Activated T-cell treated with anti-CD3 and anti-CD28 coated beads for 1 hour (primary cell): ENCODE measurements around the gene ANKS1B.

Source experiments
- DNase-seq: peaks from one replicate; pipeline ENCODE4 v3.0.0-alpha.2; 2020; ENCODE audit warnings: low read depth

Gene ANKS1B

GRCh38 chr12:99453836-99454538, 530.7 kb downstream of the ANKS1B start:
- DNase-seq = no peak

DNA sequence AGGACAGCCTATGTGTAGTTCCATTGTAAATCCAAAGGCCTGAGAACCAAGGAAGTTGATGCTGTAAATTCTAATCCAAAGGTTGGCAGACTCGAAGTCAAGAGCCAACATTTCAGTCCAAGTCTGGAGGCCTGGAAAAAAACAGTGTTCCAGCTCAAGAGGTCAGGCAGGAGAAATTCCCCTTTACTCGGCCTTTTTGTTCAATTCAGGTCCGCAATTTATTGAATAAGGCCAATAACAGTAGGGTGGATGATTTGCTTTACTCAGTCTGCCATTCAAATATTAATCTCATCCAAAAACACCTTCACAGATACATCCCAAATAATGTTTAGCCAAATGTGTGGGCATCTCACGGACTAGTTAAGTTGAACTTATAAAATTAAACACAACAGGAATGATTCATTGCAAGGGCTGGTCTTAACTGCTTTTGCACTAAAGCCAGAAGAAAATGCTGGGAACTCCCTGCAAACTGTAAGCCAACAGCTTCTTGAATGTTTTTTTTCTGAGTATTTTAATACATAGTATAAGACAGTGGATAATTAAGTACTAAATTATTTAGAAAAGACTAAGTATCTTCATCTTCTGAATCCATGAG, 534.6 kb downstream of the ANKS1B start:
- DNase-seq = no peak

GRCh38 chr12:99444859-99445316, 539.8 kb downstream of the ANKS1B start:
- no peak for DNase-seq

GRCh38 chr12:99442758-99443157, 542.0 kb downstream of the ANKS1B start:
- no peak for DNase-seq

- no peak for DNase-seq
These were observed 545.3 kb downstream of the ANKS1B start for GRCh38 chr12:99439399-99439798.

DNA sequence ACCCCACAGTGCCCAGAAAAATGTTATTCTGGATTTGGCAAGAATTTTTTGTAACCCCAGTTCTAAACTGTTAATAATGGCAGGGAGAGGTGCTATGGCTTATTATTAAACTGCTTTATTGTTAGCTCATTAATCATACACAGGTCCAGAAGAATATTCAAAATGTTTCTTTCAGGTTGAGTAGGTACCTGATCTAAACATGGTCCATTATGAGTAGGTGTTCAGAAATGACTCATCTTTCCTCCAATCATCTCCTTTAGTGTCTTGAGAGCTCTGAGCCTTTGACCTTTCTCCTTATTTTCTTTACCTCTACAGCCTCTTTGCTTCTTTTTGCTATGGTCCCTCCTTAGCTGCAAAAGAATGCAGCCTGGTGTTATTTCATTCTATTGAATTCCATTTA, 548.2 kb downstream of the ANKS1B start:
- DNase-seq = no peak

- DNase-seq = no peak
These were observed 549.5 kb downstream of the ANKS1B start for GRCh38 chr12:99435095-99435791.

- DNase-seq = no peak
These were observed 551.6 kb downstream of the ANKS1B start for GRCh38 chr12:99433155-99433554.

- DNase-seq = no peak
These were observed 553.5 kb downstream of the ANKS1B start for GRCh38 chr12:99431203-99431602.

DNA sequence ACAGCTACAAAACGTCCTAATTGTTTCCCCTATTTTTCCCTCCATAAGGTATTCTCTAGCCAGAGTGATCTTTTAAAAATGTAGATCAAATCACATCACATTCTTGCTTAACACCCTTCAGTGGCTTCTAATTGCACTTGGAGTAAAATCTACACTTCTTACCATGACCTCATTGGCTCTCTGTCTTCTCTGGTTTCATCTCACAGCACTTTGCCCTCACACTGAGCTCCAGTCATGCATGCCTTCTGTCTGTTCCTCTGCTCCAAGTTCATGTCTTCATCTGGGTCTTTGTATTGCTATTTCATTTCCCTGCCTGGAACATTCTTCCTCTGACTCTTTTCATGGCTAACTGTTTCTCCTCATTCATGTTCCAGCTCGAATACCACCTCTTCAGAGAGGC, 557.6 kb downstream of the ANKS1B start:
- no peak for DNase-seq

DNA sequence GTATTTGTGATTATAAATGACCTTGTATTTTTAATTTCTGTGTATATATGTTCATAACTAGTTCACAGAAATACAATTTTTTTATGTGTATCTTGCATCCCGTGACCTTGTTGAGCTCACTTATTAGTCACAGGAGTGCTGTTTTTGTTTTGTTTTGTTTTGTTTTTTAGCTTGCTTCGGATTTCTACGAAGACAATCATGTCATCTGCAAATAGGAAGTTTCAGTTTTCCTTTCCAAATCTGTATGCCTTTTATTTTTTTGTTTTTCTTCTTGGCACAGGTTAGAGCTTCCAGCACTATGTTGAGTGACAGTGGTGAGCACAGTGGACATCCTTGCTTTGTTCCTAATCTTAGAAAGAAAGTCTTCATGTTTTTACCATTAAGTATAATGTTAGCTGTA, 566.4 kb downstream of the ANKS1B start:
- DNase-seq = no peak

- no peak for DNase-seq
These were observed 571.0 kb downstream of the ANKS1B start for GRCh38 chr12:99413751-99414150.

- DNase-seq = no peak
These were observed 591.0 kb downstream of the ANKS1B start for GRCh38 chr12:99393763-99394162.

GRCh38 chr12:99392091-99392850, 592.5 kb downstream of the ANKS1B start:
- DNase-seq = no peak

GRCh38 chr12:99390707-99391106, 594.0 kb downstream of the ANKS1B start:
- no peak for DNase-seq

DNA sequence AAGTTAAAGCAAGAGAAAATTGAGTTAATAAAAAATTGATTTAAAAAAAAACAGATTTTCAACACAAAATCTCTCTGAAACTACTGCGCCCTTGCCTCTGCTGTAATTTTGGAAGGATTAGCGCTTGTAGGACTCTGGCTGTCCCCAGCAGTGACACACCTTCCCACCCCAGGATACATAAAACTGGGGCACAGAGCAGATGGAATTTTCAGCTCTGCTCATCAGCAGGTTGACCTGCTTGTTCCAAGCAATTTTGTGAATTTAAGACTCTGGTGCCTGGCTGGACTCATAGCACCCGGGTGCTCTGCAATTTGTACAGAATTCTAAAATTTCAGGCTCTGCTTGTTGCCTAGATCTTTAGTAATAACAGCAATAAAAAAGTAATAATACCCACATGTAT, 595.0 kb downstream of the ANKS1B start:
- DNase-seq = no peak

DNA sequence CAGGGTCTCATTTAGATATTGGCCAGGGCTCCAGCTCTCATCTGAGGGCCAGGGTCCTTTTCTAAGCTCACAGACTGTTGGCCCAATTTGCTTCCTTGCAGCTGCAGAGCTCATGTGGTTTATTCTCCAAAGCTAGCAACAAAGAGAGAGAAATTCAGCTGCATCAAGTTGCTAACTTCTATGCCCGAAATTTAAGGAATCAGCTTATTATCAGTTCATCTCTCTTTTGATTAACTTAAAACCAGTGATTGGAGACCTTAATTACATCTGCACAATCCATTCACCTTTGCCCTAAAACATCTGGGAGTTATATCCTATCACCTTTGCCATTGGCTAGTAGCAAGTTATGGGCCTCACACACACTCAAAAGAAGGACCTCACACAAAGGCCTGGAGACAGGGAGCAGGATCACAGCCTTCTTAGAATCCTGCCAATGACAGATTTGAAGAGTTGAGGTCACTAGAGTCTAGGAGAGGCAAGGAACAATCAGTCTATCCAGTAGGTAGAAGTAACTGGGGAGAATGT, 596.0 kb downstream of the ANKS1B start:
- DNase-seq = no peak

DNA sequence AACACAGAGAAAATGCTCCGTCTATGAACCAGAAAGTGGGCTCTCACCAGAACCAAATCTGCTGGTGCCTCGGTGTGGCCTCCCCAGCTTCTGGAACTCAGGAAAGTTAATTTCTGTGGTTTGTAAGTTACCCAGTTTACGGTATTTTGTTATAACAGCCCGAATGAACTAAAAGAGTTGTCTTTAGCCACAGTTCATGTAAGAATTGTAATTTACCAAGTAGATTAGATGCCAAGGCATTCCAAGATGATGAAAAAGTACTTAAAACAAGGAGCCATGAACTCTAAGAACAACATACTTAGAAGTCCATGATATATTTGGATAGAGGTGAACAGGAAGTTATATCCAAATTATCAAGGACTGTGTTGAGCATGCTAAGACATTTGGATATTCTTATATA, 597.1 kb downstream of the ANKS1B start:
- DNase-seq = no peak

- DNase-seq = no peak
These were observed 597.8 kb downstream of the ANKS1B start for GRCh38 chr12:99386907-99387306.

DNA sequence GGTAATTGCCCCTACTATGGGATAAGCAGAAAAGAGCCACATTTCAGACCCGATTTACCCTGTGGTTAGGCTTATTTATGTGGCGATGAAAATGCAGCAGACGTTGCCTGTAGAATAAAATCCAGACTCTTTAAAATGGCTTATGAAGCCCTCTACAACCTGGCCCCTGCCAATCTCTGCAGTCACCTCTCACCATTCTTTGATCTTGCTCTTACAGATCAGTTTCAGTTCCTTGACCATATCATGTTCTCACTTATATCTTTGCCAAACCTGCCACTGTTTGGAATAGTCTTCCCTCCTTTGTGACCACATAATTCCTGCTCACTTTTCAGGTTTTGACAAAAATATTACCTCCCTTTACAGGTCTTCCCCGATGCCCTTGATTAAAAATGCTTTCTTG, 601.5 kb downstream of the ANKS1B start:
- DNase-seq = no peak

DNA sequence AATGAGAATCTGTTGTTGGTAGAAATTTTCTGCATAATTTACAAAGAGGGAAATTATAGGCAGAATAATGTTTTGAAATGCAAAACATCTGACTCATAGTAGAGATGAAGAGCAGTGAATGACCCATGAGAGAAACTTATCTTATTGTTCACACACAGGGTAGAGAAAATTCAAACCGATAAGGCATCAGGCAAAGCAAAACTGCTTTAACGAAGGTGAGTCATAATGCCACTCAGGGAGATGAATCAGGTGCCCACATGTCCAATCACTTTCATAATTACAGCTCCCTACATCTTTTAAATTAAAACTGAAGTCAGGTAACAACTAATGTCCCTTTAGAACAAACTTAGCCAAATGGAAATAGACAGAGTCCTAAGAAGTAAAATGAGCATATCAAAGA, 602.7 kb downstream of the ANKS1B start:
- DNase-seq = no peak

DNA sequence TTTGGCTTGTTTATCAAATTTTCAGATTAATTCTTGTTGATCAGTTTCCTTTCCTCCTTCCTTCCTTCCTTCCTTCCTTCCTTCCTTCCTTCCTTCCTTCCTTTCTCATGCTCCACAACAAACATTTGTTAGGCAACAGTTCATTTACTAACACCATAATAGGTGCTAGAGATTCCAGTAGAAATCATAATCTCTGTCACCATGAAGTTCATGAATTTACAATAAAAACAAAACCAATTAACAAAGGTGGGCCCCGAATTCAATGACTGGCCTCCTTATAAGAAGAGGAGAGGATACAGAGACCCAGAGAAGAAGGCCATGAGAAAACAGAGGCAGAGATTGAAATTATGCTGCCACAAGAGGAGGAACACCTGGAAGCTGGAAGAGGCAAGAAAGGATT, 604.0 kb downstream of the ANKS1B start:
- DNase-seq = no peak
